Colonic mucosa (tissue), 4 donors: ENCODE measurements around the gene NANOS1. TPM values are rescaled to one million over a fixed set of nuclear protein-coding genes. Genes with fewer than 3 reads are reported as not detected.

Source experiments
- DNase-seq: peaks from one replicate; pipeline ENCODE4 v3.0.0-alpha.2; 2020
- H3K27ac ChIP-seq: fragments of 200-600 bp; one replicate; pipeline ENCODE4 v1.8.0; 2021
- H3K27me3 ChIP-seq: fragments of 200-600 bp; one replicate; pipeline ENCODE4 v1.8.0; 2021
- H3K36me3 ChIP-seq: fragments of 200-600 bp; one replicate; pipeline ENCODE4 v1.8.0; 2021
- H3K4me1 ChIP-seq: fragments of 200-600 bp; one replicate; pipeline ENCODE4 v1.8.0; 2021; ENCODE audit warnings: mild to moderate bottlenecking
- H3K4me3 ChIP-seq: fragments of 200-600 bp; one replicate; pipeline ENCODE4 v1.8.0; 2021
- H3K9ac ChIP-seq, 2 donors: one replicate each; pipeline ENCODE4 v1.7.0; 2013; ENCODE audit warnings: control low read depth in 2 of 2, low read depth in 2 of 2, low read length in 2 of 2
- H3K9me3 ChIP-seq: fragments of 200-600 bp; one replicate; pipeline ENCODE4 v1.8.0; 2021
- CTCF ChIP-seq: fragments of 200-600 bp; IDR thresholded peaks from one replicate; pipeline ENCODE4 v1.8.0; 2022; ENCODE audit warnings: antibody characterized with exemption, mild to moderate bottlenecking
- intact Hi-C: fragments of 100-400 bp; cut with DNase I; formaldehyde crosslinking; loops from one replicate; pipeline ENCODE4 v1.14.1; 2022
- total RNA-seq, 2 donors: library from RNA; stranded (reverse); fragmentation: NEBNext Ultra II Directional in 1 of 2; extraction: Animal tissue kit (Norgen Biotek cat#: 25700) in 1 of 2; gene quantifications; one replicate each; pipeline ENCODE4 v1.2.1, GENCODE V29; 2021
- donor health status: healthy.
- donor health status: DM: no; HTN: no; CAD: no.
- donor health status: DM: no; HTN: no; CAD: no.

NANOS1 gene
- total RNA-seq, 2 donors from 2014 or later = 0.30 to 0.74 TPM

- Histone ChIP-seq H3K27ac (no peak overlapping the region), H3K9ac (no peak overlapping the region), H3K36me3 (peaks cover 19% of the 10 kb centered on the region), H3K4me1 (no peaks in the 10 kb centered on the region), H3K9me3 (no peaks in the 10 kb centered on the region), H3K27me3 (no peaks in the 10 kb centered on the region), H3K4me3 (no peak overlapping the region)
- intact Hi-C loops = no loop called here
- TF ChIP-seq CTCF = no peak
- DNase-seq = no peak
These were observed 44.1 kb downstream of the NANOS1 start for GRCh38 chr10:119073584-119073983.

- Histone ChIP-seq H3K36me3 (no peaks in the 10 kb centered on the region), H3K9me3 (no peaks in the 10 kb centered on the region), H3K27ac (no peak overlapping the region), H3K4me3 (peak overlapping the region; percentile 93), H3K4me1 (no peaks in the 10 kb centered on the region), H3K9ac (peak overlapping the region; percentile 99 to 100), H3K27me3 (no peaks in the 10 kb centered on the region)
- no peak for DNase-seq
- TF ChIP-seq CTCF = no peak
- intact Hi-C loops = no loop called here
These were observed 49.1 kb downstream of the NANOS1 start for GRCh38 chr10:119078422-119079179.

- Histone ChIP-seq H3K9ac (peak overlapping the region; percentile 99 to 100), H3K4me3 (peak overlapping the region; percentile 93), H3K4me1 (no peaks in the 10 kb centered on the region), H3K27me3 (no peaks in the 10 kb centered on the region), H3K36me3 (no peaks in the 10 kb centered on the region), H3K27ac (peak overlapping the region; percentile 97), H3K9me3 (no peaks in the 10 kb centered on the region)
- TF ChIP-seq CTCF = no peak
- peak; percentile 75 for DNase-seq
- intact Hi-C loops = loop anchor here (2.0 kb wide), 1 partner anchor 49 kb away; no protein-coding TSS in a partner anchor
These were observed 50.3 kb downstream of the NANOS1 start for GRCh38 chr10:119079599-119080520.

GRCh38 chr10:119080521-119081259 is 51.2 kb downstream of the NANOS1 start, which contains the start of gene EIF3A:
Gene EIF3A (minus strand): TSS chr10:119080817. CDS start chr10:119080676, 141 bp downstream.
- Histone ChIP-seq H3K9ac (peak within 1 kb of the TSS; percentile 99 to 100), H3K27ac (peak within 1 kb of the TSS; percentile 97), H3K4me3 (peak within 1 kb of the TSS; percentile 93), H3K36me3 (no peaks in the 10 kb centered on the region), H3K27me3 (no peaks in the 10 kb centered on the region), H3K4me1 (no peaks in the 10 kb centered on the region), H3K9me3 (no peaks in the 10 kb centered on the region)
- TF ChIP-seq CTCF = no peak
- DNase-seq = peak; percentile 94
- intact Hi-C loops = loop anchor here (2.0 kb wide), 1 partner anchor 50 kb away; no protein-coding TSS in a partner anchor

Other genes with a start within 250 kb of the NANOS1 start
- 100 to 1,000 TPM; 124 to 127 TPM for gene EIF3A, start 51.1 kb downstream of the NANOS1 start, total RNA-seq
- 10 to 100 TPM; 23.3 to 42.7 TPM for gene DENND10, start 74.4 kb downstream of the NANOS1 start, total RNA-seq
- gene SFXN4, start 136.0 kb downstream of the NANOS1 start, total RNA-seq = 10 to 100 TPM; 29.4 to 37.2 TPM
- 100 to 1,000 TPM; 147 to 156 TPM for gene PRDX3, start 149.1 kb downstream of the NANOS1 start, total RNA-seq
- gene GRK5, start 177.9 kb downstream of the NANOS1 start, total RNA-seq = 10 to 100 TPM in 1 of 2 donors, 1 to 10 TPM in 1; 4.6 to 12.7 TPM